Measurements from ENCODE around the gene ATF5. TPM values are rescaled to one million over a fixed set of nuclear protein-coding genes. Genes with fewer than 3 reads are reported as not detected.

The ATF5 gene
- total and polyA plus RNA-seq, 2 donors from 2014 or later: 22.7 to 36.4 TPM

- no peak for FAIRE-seq
- H3K4me1 ChIP-seq (ENCODE audit: control insufficient read depth in 2 of 3, insufficient read depth in 2 of 3, low read depth in 1 of 3, low read length in 3 of 3): peaks cover 0 to 7% (median 0%) of the 10 kb centered on the region in 3 donors
- no peak overlapping the region for H3K4me3 ChIP-seq (ENCODE audit: low read length in 3 of 3)
- peak in 1 of 5 donors; percentile 31 for DNase-seq
- intact Hi-C loops (cut with DNase I): no loop called here
- peaks cover 0 to 20% (median 0%) of the 10 kb centered on the region in 3 donors for H3K36me3 ChIP-seq (ENCODE audit: control insufficient read depth in 2 of 3, insufficient read depth in 3 of 3, low read length in 3 of 3)
- no peak overlapping the region for H3K27ac ChIP-seq (ENCODE audit: low read depth in 2 of 2, low read length in 2 of 2)
- TF ChIP-seq CTCF (IDR thresholded peaks at IDR 0.05; ENCODE audit: borderline replicate concordance, extremely low read depth, insufficient read depth): no peak
- H3K27me3 ChIP-seq (ENCODE audit: control insufficient read depth, insufficient read depth, low read length): no peaks in the 10 kb centered on the region
- no peak overlapping the region for H3K9ac ChIP-seq (ENCODE audit: low read length in 3 of 3)
- no peaks in the 10 kb centered on the region for H3K9me3 ChIP-seq (ENCODE audit: control insufficient read depth in 2 of 3, insufficient read depth in 1 of 3, low read length in 3 of 3)
These were observed 15.9 kb upstream of the ATF5 start for GRCh38 chr19:49912965-49913685.

GRCh38 chr19:49913720-49914119, 15.3 kb upstream of the ATF5 start:
- peaks cover 0 to 7% (median 0%) of the 10 kb centered on the region in 3 donors for H3K4me1 ChIP-seq (ENCODE audit: control insufficient read depth in 2 of 3, insufficient read depth in 2 of 3, low read depth in 1 of 3, low read length in 3 of 3)
- H3K4me3 ChIP-seq (ENCODE audit: low read length in 3 of 3): no peak overlapping the region
- DNase-seq (no peak), FAIRE-seq (no peak)
- no peak overlapping the region for H3K9ac ChIP-seq (ENCODE audit: low read length in 3 of 3)
- H3K9me3 ChIP-seq (ENCODE audit: control insufficient read depth in 2 of 3, insufficient read depth in 1 of 3, low read length in 3 of 3): no peaks in the 10 kb centered on the region
- no peak overlapping the region for H3K27ac ChIP-seq (ENCODE audit: low read depth in 2 of 2, low read length in 2 of 2)
- TF ChIP-seq CTCF (IDR thresholded peaks at IDR 0.05; ENCODE audit: borderline replicate concordance, extremely low read depth, insufficient read depth): no peak
- H3K27me3 ChIP-seq (ENCODE audit: control insufficient read depth, insufficient read depth, low read length): no peaks in the 10 kb centered on the region
- intact Hi-C loops (cut with DNase I): no loop called here
- H3K36me3 ChIP-seq (ENCODE audit: control insufficient read depth in 2 of 3, insufficient read depth in 3 of 3, low read length in 3 of 3): peaks cover 0 to 19% (median 0%) of the 10 kb centered on the region in 3 donors

DNA sequence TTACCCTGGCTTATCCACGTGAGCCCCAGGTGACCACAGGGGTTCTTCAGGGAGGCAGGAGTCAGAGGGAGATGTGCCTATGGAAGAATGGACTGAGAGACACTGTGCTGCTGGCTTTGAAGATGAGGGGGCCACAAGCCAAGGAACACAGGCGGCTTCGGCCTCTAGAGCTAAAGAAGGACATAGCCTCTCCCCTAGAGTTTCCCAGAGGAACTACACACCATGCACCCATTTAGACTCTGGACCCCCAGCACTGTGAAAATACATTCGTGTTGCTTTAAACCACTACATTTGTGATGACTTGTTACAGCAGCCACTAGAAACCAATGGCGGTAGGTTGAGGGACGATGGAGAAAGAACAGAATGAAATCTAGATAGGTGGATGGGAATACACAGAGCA, 13.7 kb upstream of the ATF5 start:
- H3K4me1 ChIP-seq (ENCODE audit: control insufficient read depth in 2 of 3, insufficient read depth in 2 of 3, low read depth in 1 of 3, low read length in 3 of 3): peaks cover 0 to 7% (median 0%) of the 10 kb centered on the region in 3 donors
- no peak for TF ChIP-seq CTCF (IDR thresholded peaks at IDR 0.05; ENCODE audit: borderline replicate concordance, extremely low read depth, insufficient read depth)
- peaks cover 0 to 14% (median 0%) of the 10 kb centered on the region in 3 donors for H3K36me3 ChIP-seq (ENCODE audit: control insufficient read depth in 2 of 3, insufficient read depth in 3 of 3, low read length in 3 of 3)
- H3K27ac ChIP-seq (ENCODE audit: low read depth in 2 of 2, low read length in 2 of 2): no peak overlapping the region
- no peaks in the 10 kb centered on the region for H3K9me3 ChIP-seq (ENCODE audit: control insufficient read depth in 2 of 3, insufficient read depth in 1 of 3, low read length in 3 of 3)
- H3K9ac ChIP-seq (ENCODE audit: low read length in 3 of 3): no peak overlapping the region
- no peaks in the 10 kb centered on the region for H3K27me3 ChIP-seq (ENCODE audit: control insufficient read depth, insufficient read depth, low read length)
- FAIRE-seq (no peak), DNase-seq (no peak)
- H3K4me3 ChIP-seq (ENCODE audit: low read length in 3 of 3): no peak overlapping the region
- intact Hi-C loops (cut with DNase I): no loop called here
